H9 (cell line): ENCODE data around the gene SCN4A. TPM values are rescaled to one million over a fixed set of nuclear protein-coding genes. Genes with fewer than 3 reads are reported as not detected.
A peak's percentile ranks its signal among the peaks of the same experiment; 100 is the strongest.

Experiments used
- DNase-seq: peaks from one replicate; pipeline ENCODE4 v3.0.0-alpha.2; 2017
- H2AFZ ChIP-seq: one replicate; pipeline ENCODE4 v1.6.1; 2013; ENCODE audit warnings: mild to moderate bottlenecking, low read length, control low read depth, moderate library complexity
- H2AK5ac ChIP-seq: 2 replicates; pipeline ENCODE4 v1.6.1; 2013; ENCODE audit warnings: low read length, control low read depth, mixed read lengths; ENCODE audit not compliant: insufficient read length
- H2BK120ac ChIP-seq: one replicate; pipeline ENCODE4 v1.6.1; 2013; ENCODE audit warnings: low read depth, mild to moderate bottlenecking, low read length, control low read depth, inconsistent platforms; ENCODE audit not compliant: poor library complexity, severe bottlenecking
- H2BK12ac ChIP-seq: 2 replicates; pipeline ENCODE4 v1.6.1; 2013; ENCODE audit warnings: low read length, control low read depth, mixed read lengths, low read depth; ENCODE audit not compliant: insufficient read length
- H2BK15ac ChIP-seq: 2 replicates; pipeline ENCODE4 v1.6.1; 2013; ENCODE audit warnings: low read depth, low read length, control low read depth
- H2BK20ac ChIP-seq: one replicate; pipeline ENCODE4 v1.6.1; 2013; ENCODE audit warnings: low read depth, mild to moderate bottlenecking, low read length, control low read depth, inconsistent platforms; ENCODE audit not compliant: poor library complexity, severe bottlenecking
- H2BK5ac ChIP-seq: 2 replicates; pipeline ENCODE4 v1.6.1; 2013; ENCODE audit warnings: low read length, control low read depth, mixed read lengths; ENCODE audit not compliant: insufficient read length
- H3K14ac ChIP-seq: 2 replicates; pipeline ENCODE4 v1.6.1; 2013; ENCODE audit warnings: low read length, control low read depth; ENCODE audit not compliant: insufficient read depth
- H3K18ac ChIP-seq: 2 replicates; pipeline ENCODE4 v1.6.1; 2013; ENCODE audit warnings: low read depth, mild to moderate bottlenecking, mixed read lengths, low read length, control low read depth; ENCODE audit not compliant: insufficient read length
- H3K23ac ChIP-seq: 2 replicates; pipeline ENCODE4 v1.6.1; 2013; ENCODE audit warnings: low read length, control low read depth, mixed read lengths, low read depth; ENCODE audit not compliant: insufficient read length
- H3K23me2 ChIP-seq: 2 replicates; pipeline ENCODE4 v1.6.1; 2013; ENCODE audit warnings: low read depth, mild to moderate bottlenecking, mixed read lengths, low read length, control low read depth; ENCODE audit not compliant: insufficient read length, poor library complexity, severe bottlenecking
- H3K27ac ChIP-seq: 2 replicates; pipeline ENCODE4 v1.5.1; 2013; ENCODE audit warnings: low read length, control low read depth, mixed read lengths, low read depth; ENCODE audit not compliant: insufficient read length
- H3K27me3 ChIP-seq: 2 replicates; pipeline ENCODE4 v1.6.1; 2013; ENCODE audit warnings: low read length, control low read depth, inconsistent platforms; ENCODE audit not compliant: insufficient read depth
- H3K4ac ChIP-seq: 2 replicates; pipeline ENCODE4 v1.6.1; 2013; ENCODE audit warnings: low read depth, mild to moderate bottlenecking, control low read depth, inconsistent platforms, low read length, moderate library complexity
- H3K4me1 ChIP-seq: 2 replicates; pipeline ENCODE4 v1.6.1; 2013; ENCODE audit warnings: low read length, control low read depth, inconsistent platforms; ENCODE audit not compliant: insufficient read depth
- H3K4me2 ChIP-seq: 2 replicates; pipeline ENCODE4 v1.6.1; 2013; ENCODE audit warnings: low read length, control low read depth, mixed read lengths; ENCODE audit not compliant: insufficient read length, insufficient read depth
- H3K56ac ChIP-seq: 2 replicates; pipeline ENCODE4 v1.6.1; 2013; ENCODE audit warnings: low read depth, mild to moderate bottlenecking, mixed read lengths, low read length, control low read depth; ENCODE audit not compliant: insufficient read length
- H3K79me1 ChIP-seq: 2 replicates; pipeline ENCODE4 v1.6.1; 2013; ENCODE audit warnings: low read depth, mild to moderate bottlenecking, moderate library complexity, low read length, control low read depth, inconsistent platforms; ENCODE audit not compliant: insufficient read depth, poor library complexity, severe bottlenecking
- H3K79me2 ChIP-seq: 2 replicates; pipeline ENCODE4 v1.6.1; 2013; ENCODE audit warnings: low read length, control low read depth, inconsistent platforms; ENCODE audit not compliant: insufficient read depth
- H3K9ac ChIP-seq: 2 replicates; pipeline ENCODE4 v1.6.1; 2013; ENCODE audit warnings: low read length, control low read depth, mixed read lengths; ENCODE audit not compliant: insufficient read length; ENCODE audit errors: extremely low read depth
- H3K9me3 ChIP-seq: one replicate; pipeline ENCODE4 v1.6.1; 2013; ENCODE audit warnings: low read depth, low read length, inconsistent platforms; ENCODE audit not compliant: control insufficient read depth
- H3T11ph ChIP-seq: one replicate; pipeline ENCODE4 v1.6.1; 2013; ENCODE audit warnings: mild to moderate bottlenecking, low read length, control low read depth, inconsistent platforms
- H4K20me1 ChIP-seq: one replicate; pipeline ENCODE4 v1.6.1; 2013; ENCODE audit not compliant: control insufficient read depth, insufficient read length, insufficient read depth
- H4K5ac ChIP-seq: 2 replicates; pipeline ENCODE4 v1.6.1; 2013; ENCODE audit warnings: low read depth, mild to moderate bottlenecking, mixed read lengths, low read length, control low read depth; ENCODE audit not compliant: insufficient read length
- H4K8ac ChIP-seq: replicated peaks from 2 replicates; pipeline ENCODE4 v1.6.1; 2013; ENCODE audit warnings: low read length, control low read depth, mixed read lengths, low read depth; ENCODE audit not compliant: insufficient read length
- H4K91ac ChIP-seq: 2 replicates; pipeline ENCODE4 v1.6.1; 2013; ENCODE audit warnings: low read depth, mild to moderate bottlenecking, moderate library complexity, mixed read lengths, low read length, control low read depth; ENCODE audit not compliant: insufficient read length
- H3K27ac Mint-ChIP-seq, 3 experiments: 2 replicates in 2 of 3; 3 replicates in 1 of 3; pipeline ENCODE4 v1.8.0; 2020 to 2021; ENCODE audit warnings: mixed read lengths in 3 of 3, mild to moderate bottlenecking in 1 of 3, moderate library complexity in 1 of 3
- H3K27me3 Mint-ChIP-seq: 2 replicates; pipeline ENCODE4 v1.8.0; 2021; ENCODE audit warnings: low read depth, mild to moderate bottlenecking, moderate library complexity, mixed read lengths
- H3K36me3 Mint-ChIP-seq, 3 experiments: 2 replicates in 2 of 3; 3 replicates in 1 of 3; pipeline ENCODE4 v1.8.0; 2020 to 2021; ENCODE audit warnings: low read depth in 3 of 3, mixed read lengths in 3 of 3; ENCODE audit not compliant: insufficient read depth in 1 of 3
- H3K4me1 Mint-ChIP-seq, 2 experiments: 2 replicates each; pipeline ENCODE4 v1.8.0; 2020; ENCODE audit warnings: mixed read lengths in 2 of 2
- H3K4me3 Mint-ChIP-seq, 2 experiments: 2 replicates in 1 of 2; 3 replicates in 1 of 2; pipeline ENCODE4 v1.8.0; 2020 to 2021; ENCODE audit warnings: mild to moderate bottlenecking in 2 of 2, mixed read lengths in 2 of 2, moderate library complexity in 1 of 2
- H3K9me3 Mint-ChIP-seq, 2 experiments: 2 replicates in 1 of 2; 3 replicates in 1 of 2; pipeline ENCODE4 v1.8.0; 2020; ENCODE audit warnings: mild to moderate bottlenecking in 2 of 2, mixed read lengths in 2 of 2, moderate library complexity in 1 of 2
- CTCF ChIP-seq: fragments of 200-600 bp; sonication (generic); conservative IDR thresholded peaks from 3 replicates; pipeline ENCODE4 v1.8.0; 2021; ENCODE audit warnings: antibody characterized with exemption, mild to moderate bottlenecking
- WGBS: extraction: QIAGEN DNeasy Blood & Tissue Kit; methylation state at CpG from one replicate; pipeline ENCODE4 v1.1.7; 2013; ENCODE audit warnings: missing lambda C conversion rate, low lambda C conversion rate, mixed read lengths; ENCODE audit not compliant: insufficient read length; ENCODE audit errors: extremely low coverage; 5-methylcytosine and 5-hydroxymethylcytosine counted together
- total RNA-seq: library from RNA; stranded (reverse); gene quantifications from 2 replicates; pipeline ENCODE4 v1.2.1, GENCODE V29; 2021

SCN4A gene
- total RNA-seq, 1 experiment from 2014 or later = 5.8 TPM

GRCh38 chr17:63943745-63944144, 29.0 kb downstream of the SCN4A start:
- H2BK120ac ChIP-seq = no peak overlapping the region
- H2BK20ac ChIP-seq = no peak overlapping the region
- H3K27me3 ChIP-seq = no peaks in the 10 kb centered on the region
- Mint-ChIP-seq H3K27ac (peak overlapping the region in 1 of 3 experiments; percentile 94; a peak in 2 of 7 replicates), H3K36me3 (peaks cover 9 to 26% (median 11%) of the 10 kb centered on the region in 3 experiments; a peak in 6 of 7 replicates), H3K4me3 (no peak overlapping the region), H3K27me3 (peaks cover 3% of the 10 kb centered on the region; the same call in 1 of the 2 replicates), H3K4me1 (peaks cover 2 to 13% of the 10 kb centered on the region in 2 experiments; a peak in 2 of 4 replicates), H3K9me3 (no peaks in the 10 kb centered on the region)
- no peak overlapping the region for H3K23ac ChIP-seq
- no peak overlapping the region for H2BK15ac ChIP-seq
- no peak overlapping the region for H3K14ac ChIP-seq
- no peaks in the 10 kb centered on the region for H3K4me1 ChIP-seq
- no peak overlapping the region for H4K91ac ChIP-seq
- no peak for DNase-seq
- H3K9me3 ChIP-seq = no peaks in the 10 kb centered on the region
- WGBS = no CpG with 5 or more reads among the region's 9 CpGs
- H4K20me1 ChIP-seq = no peaks in the 10 kb centered on the region
- no peak overlapping the region for H4K5ac ChIP-seq
- no peak overlapping the region for H2AK5ac ChIP-seq
- no peak overlapping the region for H2AFZ ChIP-seq
- H3K79me1 ChIP-seq = no peaks in the 10 kb centered on the region
- no peak overlapping the region for H3K4ac ChIP-seq
- H3T11ph ChIP-seq = no peak overlapping the region
- H3K27ac ChIP-seq = no peak overlapping the region
- no peak overlapping the region for H2BK5ac ChIP-seq
- no peak overlapping the region for H4K8ac ChIP-seq
- peak; percentile 42; the same call in 2 of the 3 replicates for TF ChIP-seq CTCF
- H3K23me2 ChIP-seq = no peaks in the 10 kb centered on the region
- no peak overlapping the region for H3K4me2 ChIP-seq
- no peaks in the 10 kb centered on the region for H3K79me2 ChIP-seq
- H3K18ac ChIP-seq = no peak overlapping the region
- H3K9ac ChIP-seq = no peak overlapping the region
- no peak overlapping the region for H3K56ac ChIP-seq
- no peak overlapping the region for H2BK12ac ChIP-seq
